HCT116 (cell line): Measurements from ENCODE around the gene RPS24.

Experiments
- CTCF ChIP-seq, 3 experiments: fragments of 200-600 bp in 1 of 3; sonication (generic) in 1 of 3; IDR thresholded peaks in 2 of 3; conservative IDR thresholded peaks in 1 of 3; 2 replicates each; pipeline ENCODE4 v1.5.1; 2012 to 2017; ENCODE audit warnings: low read depth in 2 of 3, low read length in 2 of 3, antibody characterized with exemption in 1 of 3, borderline replicate concordance in 1 of 3, control low read depth in 1 of 3, mild to moderate bottlenecking in 1 of 3, mixed read lengths in 1 of 3, mixed run types in 1 of 3, moderate library complexity in 1 of 3; ENCODE audit not compliant: insufficient read depth in 1 of 3
- REST ChIP-seq: IDR thresholded peaks from 2 replicates; pipeline ENCODE4 v1.6.1; 2012; ENCODE audit warnings: low read depth

GRCh38 chr10:78011065-78011464 is 22.6 kb upstream of the RPS24 start:
- TF ChIP-seq REST, result no peak
- TF ChIP-seq CTCF (IDR thresholded peaks at IDR 0.05 in 2 of 3, conservative IDR thresholded peaks at IDR 0.05 in 1 of 3; ENCODE audit: borderline replicate concordance in 1 of 3, insufficient read depth in 1 of 3, low read depth in 2 of 3, low read length in 2 of 3), result no peak
